WTC11 (cell line): ENCODE results near the gene PLXNB1. TPM values are rescaled to one million over a fixed set of nuclear protein-coding genes. Genes with fewer than 3 reads are reported as not detected.

Experiments used
- ELF4 ChIP-seq: sonication (generic); formaldehyde crosslinking; IDR thresholded peaks from 2 replicates; pipeline ENCODE4 v1.8.1; 2022; ENCODE audit warnings: low read depth, mild to moderate bottlenecking, moderate library complexity, missing genetic modification reagents
- ETV6 ChIP-seq: sonication (generic); formaldehyde crosslinking; IDR thresholded peaks from 2 replicates; pipeline ENCODE4 v1.8.1; 2022; ENCODE audit warnings: mild to moderate bottlenecking, missing genetic modification reagents
- FOXK1 ChIP-seq: sonication (generic); formaldehyde crosslinking; IDR thresholded peaks from 2 replicates; pipeline ENCODE4 v1.8.0; 2022; ENCODE audit warnings: mild to moderate bottlenecking, moderate library complexity, missing genetic modification reagents
- GABPB1 ChIP-seq: sonication (generic); formaldehyde crosslinking; IDR thresholded peaks from 2 replicates; pipeline ENCODE4 v1.8.1; 2023; ENCODE audit warnings: mild to moderate bottlenecking, missing genetic modification reagents
- NFE2L1 ChIP-seq: sonication (generic); formaldehyde crosslinking; IDR thresholded peaks from 2 replicates; pipeline ENCODE4 v1.8.1; 2023; ENCODE audit warnings: missing genetic modification reagents
- PRRX2 ChIP-seq: fragments of 250-450 bp; sonication (Bioruptor Pico); IDR thresholded peaks from 2 replicates; pipeline ENCODE4 v1.8.0; 2021; ENCODE audit warnings: mild to moderate bottlenecking
- SP1 ChIP-seq: sonication (generic); formaldehyde crosslinking; conservative IDR thresholded peaks from 2 replicates; pipeline ENCODE4 v1.8.1; 2022; ENCODE audit warnings: missing genetic modification reagents
- TEAD1 ChIP-seq: sonication (generic); formaldehyde crosslinking; IDR thresholded peaks from 2 replicates; pipeline ENCODE4 v1.8.0; 2022; ENCODE audit warnings: mild to moderate bottlenecking, missing genetic modification reagents
- ZNF138 ChIP-seq: sonication (generic); formaldehyde crosslinking; conservative IDR thresholded peaks from 2 replicates; pipeline ENCODE4 v1.8.1; 2022; ENCODE audit warnings: mild to moderate bottlenecking, moderate library complexity, missing genetic modification reagents
- ZNF396 ChIP-seq: fragments of 250-450 bp; sonication (Bioruptor Pico); IDR thresholded peaks from 2 replicates; pipeline ENCODE4 v1.8.0; 2021; ENCODE audit warnings: mild to moderate bottlenecking, moderate library complexity, borderline replicate concordance
- ZNF423 ChIP-seq: fragments of 250-450 bp; sonication (Bioruptor Pico); IDR thresholded peaks from 2 replicates; pipeline ENCODE4 v2.1.2; 2022; ENCODE audit warnings: mild to moderate bottlenecking, moderate library complexity
- total RNA-seq: library from RNA; stranded (reverse); gene quantifications from 3 replicates; pipeline ENCODE4 v1.2.3, GENCODE V29; 2021
- TF ChIP-seq, protein P1 (sequence below): sonication (generic); formaldehyde crosslinking; conservative IDR thresholded peaks from 2 replicates; pipeline ENCODE4 v1.8.1; 2023; ENCODE audit warnings: mild to moderate bottlenecking, low read depth, missing genetic modification reagents, moderate library complexity
- TF ChIP-seq, protein P2 (sequence below): sonication (generic); formaldehyde crosslinking; conservative IDR thresholded peaks from 2 replicates; pipeline ENCODE4 v1.8.1; 2022; ENCODE audit warnings: mild to moderate bottlenecking, missing genetic modification reagents
- TF ChIP-seq, protein P3 (sequence below): sonication (generic); formaldehyde crosslinking; IDR thresholded peaks from 2 replicates; pipeline ENCODE4 v1.8.0; 2022; ENCODE audit warnings: mild to moderate bottlenecking, missing genetic modification reagents
- TF ChIP-seq, protein P4 (sequence below): sonication (generic); formaldehyde crosslinking; IDR thresholded peaks from 2 replicates; pipeline ENCODE4 v1.8.1; 2022; ENCODE audit warnings: low read depth, missing genetic modification reagents, borderline replicate concordance
- TF ChIP-seq, protein P5 (sequence below): fragments of 250-450 bp; sonication (Bioruptor Pico); IDR thresholded peaks from 2 replicates; pipeline ENCODE4 v1.9.0; 2021; ENCODE audit warnings: moderate library complexity, mild to moderate bottlenecking, inconsistent platforms, borderline replicate concordance
- TF ChIP-seq, protein P6 (sequence below): fragments of 250-450 bp; sonication (Bioruptor Pico); IDR thresholded peaks from 2 replicates; pipeline ENCODE4 v1.8.0; 2021; ENCODE audit warnings: mild to moderate bottlenecking
- TF ChIP-seq, protein P7 (sequence below): sonication (generic); formaldehyde crosslinking; IDR thresholded peaks from 2 replicates; pipeline ENCODE4 v1.8.0; 2022; ENCODE audit warnings: mild to moderate bottlenecking, missing genetic modification reagents
- TF ChIP-seq, protein P8 (sequence below): fragments of 250-450 bp; sonication (Bioruptor Pico); conservative IDR thresholded peaks from 2 replicates; pipeline ENCODE4 v1.9.0; 2021; ENCODE audit warnings: mild to moderate bottlenecking
- TF ChIP-seq, protein P9 (sequence below): fragments of 200-600 bp; IDR thresholded peaks from 2 replicates; pipeline ENCODE4 v1.8.0; 2022; ENCODE audit warnings: antibody characterized with exemption
- TF ChIP-seq, protein P10 (sequence below): fragments of 250-450 bp; sonication (Bioruptor Pico); IDR thresholded peaks from 2 replicates; pipeline ENCODE4 v1.9.0; 2021; ENCODE audit warnings: mild to moderate bottlenecking

Gene PLXNB1
- total RNA-seq, 1 experiment from 2014 or later, result 143 TPM

DNA sequence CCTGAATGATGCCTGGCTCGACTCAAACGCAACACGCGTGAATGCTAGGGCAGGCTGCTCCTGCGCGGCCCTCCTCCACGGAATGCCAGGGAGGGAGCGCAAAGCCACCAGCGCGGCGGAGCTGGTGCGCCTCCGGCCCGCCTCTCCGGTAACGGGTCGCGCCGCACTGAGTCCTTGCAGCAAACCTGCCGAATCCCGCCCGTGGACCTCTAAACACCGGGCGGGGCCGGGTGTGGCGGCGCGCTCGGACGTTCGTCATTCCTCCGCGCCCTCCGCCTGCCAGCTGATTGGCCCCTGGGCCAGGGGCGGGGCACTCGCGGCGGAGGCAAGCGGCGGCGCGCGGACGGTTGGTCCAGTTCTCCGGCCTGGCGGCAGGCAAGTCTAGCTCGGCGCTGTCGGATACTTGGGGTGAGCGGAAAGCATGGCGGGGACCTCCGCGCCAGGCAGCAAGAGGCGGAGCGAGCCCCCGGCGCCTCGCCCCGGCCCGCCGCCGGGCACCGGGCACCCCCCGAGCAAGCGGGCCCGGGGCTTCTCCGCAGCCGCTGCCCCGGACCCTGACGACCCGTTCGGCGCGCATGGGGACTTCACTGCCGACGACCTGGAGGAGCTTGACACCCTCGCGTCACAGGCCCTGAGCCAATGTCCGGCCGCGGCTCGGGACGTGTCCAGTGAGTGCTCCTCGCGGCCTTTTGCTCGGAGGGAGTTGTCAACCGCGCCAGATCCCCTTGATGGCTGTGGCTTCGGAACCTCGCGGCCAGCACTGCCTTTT lies 16.7 kb upstream of the PLXNB1 start, which contains the start of gene ATRIP (continued):
- TF ChIP-seq, protein P1, sequence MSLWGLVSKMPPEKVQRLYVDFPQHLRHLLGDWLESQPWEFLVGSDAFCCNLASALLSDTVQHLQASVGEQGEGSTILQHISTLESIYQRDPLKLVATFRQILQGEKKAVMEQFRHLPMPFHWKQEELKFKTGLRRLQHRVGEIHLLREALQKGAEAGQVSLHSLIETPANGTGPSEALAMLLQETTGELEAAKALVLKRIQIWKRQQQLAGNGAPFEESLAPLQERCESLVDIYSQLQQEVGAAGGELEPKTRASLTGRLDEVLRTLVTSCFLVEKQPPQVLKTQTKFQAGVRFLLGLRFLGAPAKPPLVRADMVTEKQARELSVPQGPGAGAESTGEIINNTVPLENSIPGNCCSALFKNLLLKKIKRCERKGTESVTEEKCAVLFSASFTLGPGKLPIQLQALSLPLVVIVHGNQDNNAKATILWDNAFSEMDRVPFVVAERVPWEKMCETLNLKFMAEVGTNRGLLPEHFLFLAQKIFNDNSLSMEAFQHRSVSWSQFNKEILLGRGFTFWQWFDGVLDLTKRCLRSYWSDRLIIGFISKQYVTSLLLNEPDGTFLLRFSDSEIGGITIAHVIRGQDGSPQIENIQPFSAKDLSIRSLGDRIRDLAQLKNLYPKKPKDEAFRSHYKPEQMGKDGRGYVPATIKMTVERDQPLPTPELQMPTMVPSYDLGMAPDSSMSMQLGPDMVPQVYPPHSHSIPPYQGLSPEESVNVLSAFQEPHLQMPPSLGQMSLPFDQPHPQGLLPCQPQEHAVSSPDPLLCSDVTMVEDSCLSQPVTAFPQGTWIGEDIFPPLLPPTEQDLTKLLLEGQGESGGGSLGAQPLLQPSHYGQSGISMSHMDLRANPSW, result no peak
- TF ChIP-seq ETV6 (peak; percentile 84; the same call in 1 of the 2 replicates), FOXK1 (CRISPR knock-in tag) (peak; percentile 96), ZNF396 (CRISPR knock-in tag) (no peak), SP1 (CRISPR knock-in tag) (peak; percentile 98), ZNF138 (CRISPR knock-in tag) (no peak), ZNF423 (CRISPR knock-in tag) (no peak), PRRX2 (CRISPR knock-in tag) (no peak), GABPB1 (CRISPR knock-in tag) (0 out of 2 replicates have a peak, but pooled peaks have one; percentile 70), ELF4 (CRISPR knock-in tag) (no peak), NFE2L1 (CRISPR knock-in tag) (peak; percentile 33; the same call in 1 of the 2 replicates), TEAD1 (peak; percentile 89)
- TF ChIP-seq, protein P2, sequence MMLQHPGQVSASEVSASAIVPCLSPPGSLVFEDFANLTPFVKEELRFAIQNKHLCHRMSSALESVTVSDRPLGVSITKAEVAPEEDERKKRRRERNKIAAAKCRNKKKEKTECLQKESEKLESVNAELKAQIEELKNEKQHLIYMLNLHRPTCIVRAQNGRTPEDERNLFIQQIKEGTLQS, result no peak
- TF ChIP-seq, protein P3, sequence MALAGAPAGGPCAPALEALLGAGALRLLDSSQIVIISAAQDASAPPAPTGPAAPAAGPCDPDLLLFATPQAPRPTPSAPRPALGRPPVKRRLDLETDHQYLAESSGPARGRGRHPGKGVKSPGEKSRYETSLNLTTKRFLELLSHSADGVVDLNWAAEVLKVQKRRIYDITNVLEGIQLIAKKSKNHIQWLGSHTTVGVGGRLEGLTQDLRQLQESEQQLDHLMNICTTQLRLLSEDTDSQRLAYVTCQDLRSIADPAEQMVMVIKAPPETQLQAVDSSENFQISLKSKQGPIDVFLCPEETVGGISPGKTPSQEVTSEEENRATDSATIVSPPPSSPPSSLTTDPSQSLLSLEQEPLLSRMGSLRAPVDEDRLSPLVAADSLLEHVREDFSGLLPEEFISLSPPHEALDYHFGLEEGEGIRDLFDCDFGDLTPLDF (CRISPR knock-in tag), result no peak
- TF ChIP-seq, protein P4, sequence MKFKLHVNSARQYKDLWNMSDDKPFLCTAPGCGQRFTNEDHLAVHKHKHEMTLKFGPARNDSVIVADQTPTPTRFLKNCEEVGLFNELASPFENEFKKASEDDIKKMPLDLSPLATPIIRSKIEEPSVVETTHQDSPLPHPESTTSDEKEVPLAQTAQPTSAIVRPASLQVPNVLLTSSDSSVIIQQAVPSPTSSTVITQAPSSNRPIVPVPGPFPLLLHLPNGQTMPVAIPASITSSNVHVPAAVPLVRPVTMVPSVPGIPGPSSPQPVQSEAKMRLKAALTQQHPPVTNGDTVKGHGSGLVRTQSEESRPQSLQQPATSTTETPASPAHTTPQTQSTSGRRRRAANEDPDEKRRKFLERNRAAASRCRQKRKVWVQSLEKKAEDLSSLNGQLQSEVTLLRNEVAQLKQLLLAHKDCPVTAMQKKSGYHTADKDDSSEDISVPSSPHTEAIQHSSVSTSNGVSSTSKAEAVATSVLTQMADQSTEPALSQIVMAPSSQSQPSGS (CRISPR knock-in tag), result no peak
- TF ChIP-seq, protein P5, sequence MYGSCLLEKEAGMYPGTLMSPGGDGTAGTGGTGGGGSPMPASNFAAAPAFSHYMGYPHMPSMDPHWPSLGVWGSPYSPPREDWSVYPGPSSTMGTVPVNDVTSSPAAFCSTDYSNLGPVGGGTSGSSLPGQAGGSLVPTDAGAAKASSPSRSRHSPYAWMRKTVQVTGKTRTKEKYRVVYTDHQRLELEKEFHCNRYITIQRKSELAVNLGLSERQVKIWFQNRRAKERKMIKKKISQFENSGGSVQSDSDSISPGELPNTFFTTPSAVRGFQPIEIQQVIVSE (CRISPR knock-in tag), result no peak
- TF ChIP-seq, protein P6, sequence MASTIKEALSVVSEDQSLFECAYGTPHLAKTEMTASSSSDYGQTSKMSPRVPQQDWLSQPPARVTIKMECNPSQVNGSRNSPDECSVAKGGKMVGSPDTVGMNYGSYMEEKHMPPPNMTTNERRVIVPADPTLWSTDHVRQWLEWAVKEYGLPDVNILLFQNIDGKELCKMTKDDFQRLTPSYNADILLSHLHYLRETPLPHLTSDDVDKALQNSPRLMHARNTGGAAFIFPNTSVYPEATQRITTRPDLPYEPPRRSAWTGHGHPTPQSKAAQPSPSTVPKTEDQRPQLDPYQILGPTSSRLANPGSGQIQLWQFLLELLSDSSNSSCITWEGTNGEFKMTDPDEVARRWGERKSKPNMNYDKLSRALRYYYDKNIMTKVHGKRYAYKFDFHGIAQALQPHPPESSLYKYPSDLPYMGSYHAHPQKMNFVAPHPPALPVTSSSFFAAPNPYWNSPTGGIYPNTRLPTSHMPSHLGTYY, result no peak
- TF ChIP-seq, protein P7, sequence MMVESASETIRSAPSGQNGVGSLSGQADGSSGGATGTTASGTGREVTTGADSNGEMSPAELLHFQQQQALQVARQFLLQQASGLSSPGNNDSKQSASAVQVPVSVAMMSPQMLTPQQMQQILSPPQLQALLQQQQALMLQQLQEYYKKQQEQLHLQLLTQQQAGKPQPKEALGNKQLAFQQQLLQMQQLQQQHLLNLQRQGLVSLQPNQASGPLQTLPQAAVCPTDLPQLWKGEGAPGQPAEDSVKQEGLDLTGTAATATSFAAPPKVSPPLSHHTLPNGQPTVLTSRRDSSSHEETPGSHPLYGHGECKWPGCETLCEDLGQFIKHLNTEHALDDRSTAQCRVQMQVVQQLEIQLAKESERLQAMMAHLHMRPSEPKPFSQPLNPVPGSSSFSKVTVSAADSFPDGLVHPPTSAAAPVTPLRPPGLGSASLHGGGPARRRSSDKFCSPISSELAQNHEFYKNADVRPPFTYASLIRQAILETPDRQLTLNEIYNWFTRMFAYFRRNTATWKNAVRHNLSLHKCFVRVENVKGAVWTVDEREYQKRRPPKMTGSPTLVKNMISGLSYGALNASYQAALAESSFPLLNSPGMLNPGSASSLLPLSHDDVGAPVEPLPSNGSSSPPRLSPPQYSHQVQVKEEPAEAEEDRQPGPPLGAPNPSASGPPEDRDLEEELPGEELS (CRISPR knock-in tag), result no peak; the same call in 1 of the 2 replicates
- TF ChIP-seq, protein P8, sequence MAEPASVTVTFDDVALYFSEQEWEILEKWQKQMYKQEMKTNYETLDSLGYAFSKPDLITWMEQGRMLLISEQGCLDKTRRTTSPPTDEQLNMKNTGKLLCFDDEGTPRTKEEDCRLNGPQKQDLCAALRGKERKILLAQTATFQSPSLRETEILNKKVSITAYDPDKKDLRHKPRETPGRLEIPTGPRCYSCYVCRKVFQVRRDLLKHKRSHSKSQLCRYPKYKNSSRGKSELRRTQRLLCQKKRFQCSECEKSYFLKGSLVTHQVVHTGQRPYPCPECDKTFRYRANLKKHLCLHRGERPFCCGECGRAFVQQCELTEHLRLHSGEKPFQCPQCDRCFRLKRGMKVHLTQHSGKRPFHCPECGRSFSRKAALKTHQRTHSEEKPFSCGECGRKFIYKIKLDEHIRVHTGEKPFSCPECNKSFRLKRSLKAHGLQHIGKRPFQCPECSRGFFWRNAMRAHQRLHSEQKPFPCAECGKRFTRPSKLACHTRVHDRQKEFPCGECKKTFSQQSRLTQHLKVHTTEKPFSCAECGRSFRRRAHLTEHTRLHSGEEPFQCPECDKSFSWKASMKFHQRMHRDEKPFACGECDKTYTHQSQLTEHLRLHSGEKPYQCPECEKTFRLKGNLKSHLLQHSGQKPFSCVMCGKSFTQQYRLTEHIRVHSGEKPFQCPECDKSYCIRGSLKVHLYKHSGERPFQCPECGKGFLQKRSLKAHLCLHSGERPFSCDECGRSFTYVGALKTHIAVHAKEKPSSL (CRISPR knock-in tag), result no peak
- TF ChIP-seq, protein P9, sequence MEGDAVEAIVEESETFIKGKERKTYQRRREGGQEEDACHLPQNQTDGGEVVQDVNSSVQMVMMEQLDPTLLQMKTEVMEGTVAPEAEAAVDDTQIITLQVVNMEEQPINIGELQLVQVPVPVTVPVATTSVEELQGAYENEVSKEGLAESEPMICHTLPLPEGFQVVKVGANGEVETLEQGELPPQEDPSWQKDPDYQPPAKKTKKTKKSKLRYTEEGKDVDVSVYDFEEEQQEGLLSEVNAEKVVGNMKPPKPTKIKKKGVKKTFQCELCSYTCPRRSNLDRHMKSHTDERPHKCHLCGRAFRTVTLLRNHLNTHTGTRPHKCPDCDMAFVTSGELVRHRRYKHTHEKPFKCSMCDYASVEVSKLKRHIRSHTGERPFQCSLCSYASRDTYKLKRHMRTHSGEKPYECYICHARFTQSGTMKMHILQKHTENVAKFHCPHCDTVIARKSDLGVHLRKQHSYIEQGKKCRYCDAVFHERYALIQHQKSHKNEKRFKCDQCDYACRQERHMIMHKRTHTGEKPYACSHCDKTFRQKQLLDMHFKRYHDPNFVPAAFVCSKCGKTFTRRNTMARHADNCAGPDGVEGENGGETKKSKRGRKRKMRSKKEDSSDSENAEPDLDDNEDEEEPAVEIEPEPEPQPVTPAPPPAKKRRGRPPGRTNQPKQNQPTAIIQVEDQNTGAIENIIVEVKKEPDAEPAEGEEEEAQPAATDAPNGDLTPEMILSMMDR, result no peak
- TF ChIP-seq, protein P10, sequence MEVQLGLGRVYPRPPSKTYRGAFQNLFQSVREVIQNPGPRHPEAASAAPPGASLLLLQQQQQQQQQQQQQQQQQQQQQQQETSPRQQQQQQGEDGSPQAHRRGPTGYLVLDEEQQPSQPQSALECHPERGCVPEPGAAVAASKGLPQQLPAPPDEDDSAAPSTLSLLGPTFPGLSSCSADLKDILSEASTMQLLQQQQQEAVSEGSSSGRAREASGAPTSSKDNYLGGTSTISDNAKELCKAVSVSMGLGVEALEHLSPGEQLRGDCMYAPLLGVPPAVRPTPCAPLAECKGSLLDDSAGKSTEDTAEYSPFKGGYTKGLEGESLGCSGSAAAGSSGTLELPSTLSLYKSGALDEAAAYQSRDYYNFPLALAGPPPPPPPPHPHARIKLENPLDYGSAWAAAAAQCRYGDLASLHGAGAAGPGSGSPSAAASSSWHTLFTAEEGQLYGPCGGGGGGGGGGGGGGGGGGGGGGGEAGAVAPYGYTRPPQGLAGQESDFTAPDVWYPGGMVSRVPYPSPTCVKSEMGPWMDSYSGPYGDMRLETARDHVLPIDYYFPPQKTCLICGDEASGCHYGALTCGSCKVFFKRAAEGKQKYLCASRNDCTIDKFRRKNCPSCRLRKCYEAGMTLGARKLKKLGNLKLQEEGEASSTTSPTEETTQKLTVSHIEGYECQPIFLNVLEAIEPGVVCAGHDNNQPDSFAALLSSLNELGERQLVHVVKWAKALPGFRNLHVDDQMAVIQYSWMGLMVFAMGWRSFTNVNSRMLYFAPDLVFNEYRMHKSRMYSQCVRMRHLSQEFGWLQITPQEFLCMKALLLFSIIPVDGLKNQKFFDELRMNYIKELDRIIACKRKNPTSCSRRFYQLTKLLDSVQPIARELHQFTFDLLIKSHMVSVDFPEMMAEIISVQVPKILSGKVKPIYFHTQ (CRISPR knock-in tag), result no peak
